Tongue (tissue), 2 donors: ENCODE results near the gene ZNF469. TPM values are rescaled to one million over a fixed set of nuclear protein-coding genes. Genes with fewer than 3 reads are reported as not detected.

Experiments
- DNase-seq: peaks from one replicate; pipeline ENCODE4 v3.0.0-alpha.2; 2015
- total RNA-seq: library from RNA; depleted of rRNA; stranded (reverse); fragments of >200 nt; gene quantifications from one replicate; pipeline ENCODE4 v1.2.3, GENCODE V29; 2014

ZNF469 gene
- total RNA-seq, 1 donor from 2014 or later: 4.4 TPM

DNA sequence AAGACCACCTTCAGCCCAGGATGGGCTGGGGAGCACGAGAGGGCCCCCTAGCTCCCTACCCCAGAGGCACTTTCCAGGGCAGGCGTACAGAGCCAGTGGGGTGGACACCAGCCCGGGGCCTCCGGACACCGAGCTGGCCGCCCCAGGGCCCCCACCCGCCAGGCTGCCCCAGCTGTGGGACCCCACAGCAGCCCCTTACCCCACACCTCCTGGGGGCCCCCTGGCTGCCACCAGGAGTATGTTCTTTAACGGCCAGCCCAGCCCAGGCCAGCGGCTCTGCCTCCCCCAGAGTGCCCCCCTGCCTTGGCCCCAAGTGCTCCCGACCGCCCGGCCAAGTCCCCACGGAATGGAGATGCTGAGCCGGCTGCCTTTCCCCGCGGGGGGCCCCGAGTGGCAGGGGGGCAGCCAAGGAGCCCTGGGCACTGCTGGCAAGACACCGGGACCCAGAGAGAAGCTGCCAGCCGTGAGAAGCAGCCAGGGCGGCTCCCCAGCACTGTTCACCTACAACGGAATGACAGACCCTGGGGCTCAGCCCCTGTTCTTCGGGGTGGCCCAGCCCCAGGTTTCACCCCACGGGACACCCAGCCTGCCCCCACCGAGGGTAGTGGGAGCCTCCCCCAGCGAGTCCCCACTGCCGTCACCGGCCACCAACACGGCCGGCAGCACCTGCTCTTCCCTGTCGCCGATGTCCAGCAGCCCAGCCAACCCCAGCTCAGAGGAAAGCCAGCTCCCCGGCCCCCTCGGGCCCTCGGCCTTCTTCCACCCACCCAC lies 46.0 kb downstream of the ZNF469 start:
- no peak for DNase-seq

DNA sequence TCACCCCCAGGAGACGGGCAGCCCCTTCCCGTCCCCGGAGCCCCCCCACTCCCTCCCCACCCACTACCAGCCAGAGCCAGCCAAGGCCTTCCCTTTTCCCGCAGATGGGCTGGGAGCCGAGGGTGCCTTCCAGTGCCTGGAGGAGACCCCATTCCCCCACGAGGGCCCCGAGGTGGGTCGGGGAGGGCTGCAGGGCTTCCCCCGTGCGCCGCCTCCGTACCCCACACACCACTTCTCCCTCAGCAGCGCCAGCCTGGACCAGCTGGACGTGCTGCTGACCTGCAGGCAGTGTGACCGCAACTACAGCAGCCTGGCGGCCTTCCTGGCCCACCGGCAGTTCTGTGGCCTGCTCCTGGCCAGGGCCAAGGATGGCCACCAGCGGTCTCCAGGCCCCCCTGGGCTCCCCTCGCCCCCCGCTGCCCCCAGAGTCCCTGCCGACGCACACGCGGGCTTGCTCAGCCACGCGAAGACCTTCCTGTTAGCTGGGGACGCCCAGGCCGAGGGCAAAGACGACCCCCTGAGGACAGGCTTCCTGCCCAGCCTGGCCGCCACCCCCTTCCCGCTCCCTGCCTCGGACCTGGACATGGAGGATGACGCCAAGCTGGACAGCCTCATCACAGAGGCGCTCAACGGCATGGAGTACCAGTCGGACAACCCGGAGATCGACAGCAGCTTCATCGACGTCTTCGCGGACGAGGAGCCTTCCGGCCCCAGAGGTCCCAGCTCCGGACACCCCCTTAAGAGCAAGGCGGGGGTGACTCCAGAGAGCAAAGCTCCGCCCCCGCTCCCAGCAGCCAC lies 46.8 kb downstream of the ZNF469 start:
- DNase-seq: no peak

DNA sequence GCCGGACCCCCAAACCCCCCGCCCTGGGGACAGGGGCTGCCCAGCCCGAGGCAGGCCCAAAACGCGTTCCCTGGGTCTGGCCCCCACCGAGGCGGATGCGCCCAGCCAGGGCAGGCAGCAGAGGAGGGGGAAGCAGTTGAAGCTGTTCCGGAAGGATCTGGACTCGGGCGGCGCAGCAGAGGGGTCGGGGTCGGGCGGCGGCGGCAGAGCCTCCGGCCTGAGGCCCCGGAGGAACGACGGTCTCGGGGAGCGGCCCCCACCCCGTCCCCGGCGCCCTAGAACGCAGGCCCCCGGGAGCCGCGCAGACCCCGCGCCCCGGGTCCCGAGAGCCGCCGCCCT lies 47.4 kb downstream of the ZNF469 start:
- no peak for DNase-seq

DNA sequence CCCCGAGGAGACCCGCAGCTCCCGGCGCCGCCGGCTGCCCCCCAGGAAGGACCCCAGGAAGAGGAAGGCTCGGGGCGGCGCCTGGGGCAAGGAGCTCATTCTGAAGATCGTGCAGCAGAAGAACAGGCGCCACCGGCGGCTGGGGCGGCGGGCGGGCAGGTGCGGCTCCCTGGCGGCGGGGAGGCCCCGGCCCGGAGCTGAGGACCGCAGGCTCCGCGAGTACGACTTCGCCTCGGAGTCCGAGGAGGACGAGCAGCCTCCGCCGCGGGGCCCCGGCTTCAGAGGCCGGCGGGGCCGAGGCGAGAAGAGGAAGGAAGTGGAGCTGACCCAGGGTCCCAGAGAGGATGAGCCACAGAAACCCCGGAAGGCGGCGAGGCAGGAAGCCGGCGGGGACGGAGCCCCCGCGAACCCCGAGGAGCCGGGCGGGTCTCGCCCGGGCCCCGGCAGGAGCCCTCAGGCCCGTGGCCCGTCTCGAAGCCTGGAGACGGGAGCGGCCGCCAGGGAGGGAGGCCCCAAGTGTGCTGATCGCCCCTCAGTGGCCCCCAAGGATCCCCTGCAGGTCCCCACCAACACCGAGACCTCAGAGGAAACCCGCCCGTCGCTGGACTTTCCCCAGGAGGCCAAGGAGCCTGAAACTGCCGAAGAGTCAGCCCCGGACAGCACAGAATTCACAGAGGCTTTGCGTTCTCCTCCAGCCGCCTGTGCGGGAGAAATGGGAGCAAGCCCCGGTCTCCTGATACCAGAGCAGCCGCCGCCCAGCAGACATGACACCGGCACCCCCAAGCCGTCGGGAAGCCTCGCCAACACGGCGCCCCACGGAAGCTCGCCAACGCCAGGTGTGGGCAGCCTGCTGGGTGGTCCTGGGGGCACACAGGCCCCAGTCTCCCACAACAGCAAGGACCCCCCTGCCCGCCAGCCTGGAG lies 48.0 kb downstream of the ZNF469 start:
- DNase-seq: peak; percentile 31

DNA sequence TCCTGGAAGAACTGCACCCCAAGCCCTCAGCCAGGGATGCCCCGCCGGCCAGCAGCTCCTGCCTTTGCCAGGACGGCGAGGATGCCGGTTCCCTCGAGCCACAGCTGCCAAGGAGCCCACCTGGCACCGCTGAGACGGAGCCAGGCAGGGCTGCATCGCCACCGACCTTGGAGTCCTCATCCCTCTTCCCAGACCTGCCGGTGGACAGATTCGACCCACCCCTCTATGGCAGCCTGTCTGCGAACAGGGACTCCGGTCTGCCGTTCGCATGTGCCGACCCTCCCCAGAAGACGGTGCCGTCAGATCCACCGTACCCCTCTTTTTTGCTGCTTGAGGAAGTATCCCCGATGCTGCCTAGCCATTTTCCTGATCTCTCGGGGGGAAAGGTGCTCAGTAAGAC lies 48.9 kb downstream of the ZNF469 start:
- no peak for DNase-seq

DNA sequence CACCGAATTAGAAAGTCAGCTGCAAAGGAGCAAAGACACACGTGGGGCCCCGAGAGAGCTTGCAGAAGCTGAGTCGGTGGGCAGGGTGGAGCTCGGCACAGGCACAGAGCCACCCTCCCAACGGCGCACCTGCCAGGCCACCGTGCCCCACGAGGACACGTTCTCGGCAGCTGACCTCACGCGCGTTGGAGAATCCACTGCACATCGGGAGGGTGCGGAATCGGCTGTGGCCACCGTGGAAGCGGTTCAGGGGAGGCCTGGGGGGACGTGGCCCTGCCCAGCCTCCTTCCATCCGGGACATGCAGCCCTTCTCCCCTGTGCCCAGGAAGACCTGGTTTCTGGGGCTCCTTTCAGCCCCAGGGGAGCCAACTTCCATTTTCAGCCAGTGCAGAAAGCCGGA lies 49.4 kb downstream of the ZNF469 start:
- DNase-seq: no peak

Other genes with a start within 250 kb of the ZNF469 start
- gene ZFPM1, start 70.3 kb downstream of the ZNF469 start, total RNA-seq: 0.41 TPM
- 15.2 TPM for gene ZC3H18, start 187.4 kb downstream of the ZNF469 start, total RNA-seq